ENCODE measurements around the gene BMX.

The BMX gene

GRCh38 chrX:15496824-15497223 lies 3.8 kb upstream of the BMX start:
- Histone ChIP-seq H3K27me3 (ENCODE audit: insufficient read depth, low read depth, severe bottlenecking) (peaks cover 35% of the 10 kb centered on the region), H3K27ac (no peak overlapping the region), H3K9me3 (ENCODE audit: severe bottlenecking) (no peaks in the 10 kb centered on the region), H3K4me3 (ENCODE audit: low read depth, low read length) (no peak overlapping the region), H3K36me3 (no peaks in the 10 kb centered on the region)
- TF ChIP-seq, protein P1, sequence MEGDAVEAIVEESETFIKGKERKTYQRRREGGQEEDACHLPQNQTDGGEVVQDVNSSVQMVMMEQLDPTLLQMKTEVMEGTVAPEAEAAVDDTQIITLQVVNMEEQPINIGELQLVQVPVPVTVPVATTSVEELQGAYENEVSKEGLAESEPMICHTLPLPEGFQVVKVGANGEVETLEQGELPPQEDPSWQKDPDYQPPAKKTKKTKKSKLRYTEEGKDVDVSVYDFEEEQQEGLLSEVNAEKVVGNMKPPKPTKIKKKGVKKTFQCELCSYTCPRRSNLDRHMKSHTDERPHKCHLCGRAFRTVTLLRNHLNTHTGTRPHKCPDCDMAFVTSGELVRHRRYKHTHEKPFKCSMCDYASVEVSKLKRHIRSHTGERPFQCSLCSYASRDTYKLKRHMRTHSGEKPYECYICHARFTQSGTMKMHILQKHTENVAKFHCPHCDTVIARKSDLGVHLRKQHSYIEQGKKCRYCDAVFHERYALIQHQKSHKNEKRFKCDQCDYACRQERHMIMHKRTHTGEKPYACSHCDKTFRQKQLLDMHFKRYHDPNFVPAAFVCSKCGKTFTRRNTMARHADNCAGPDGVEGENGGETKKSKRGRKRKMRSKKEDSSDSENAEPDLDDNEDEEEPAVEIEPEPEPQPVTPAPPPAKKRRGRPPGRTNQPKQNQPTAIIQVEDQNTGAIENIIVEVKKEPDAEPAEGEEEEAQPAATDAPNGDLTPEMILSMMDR (IDR thresholded peaks at IDR 0.05; ENCODE audit: low read depth, low read length), result no peak
- no peak for DNase-seq

DNA sequence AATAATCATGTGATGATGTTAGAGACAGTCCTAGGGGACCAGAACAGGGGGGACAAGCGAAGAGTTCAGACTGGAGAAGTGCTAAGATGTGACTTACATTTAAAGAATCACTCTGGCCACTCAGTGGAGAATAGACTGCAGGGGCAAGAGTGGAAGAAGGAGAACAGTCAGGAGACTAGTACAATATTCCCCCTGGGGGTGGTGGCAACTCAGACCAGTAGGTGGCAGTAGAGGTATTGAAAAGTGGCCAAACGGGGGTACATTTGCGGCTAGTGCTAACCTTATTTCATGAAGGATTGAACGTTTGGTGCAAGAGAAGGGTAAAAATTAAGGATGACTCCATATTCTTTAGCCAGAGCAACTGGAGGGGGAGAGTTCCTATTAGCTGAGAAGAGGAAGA lies 2.7 kb upstream of the BMX start:
- Histone ChIP-seq H3K27ac (no peak overlapping the region), H3K27me3 (ENCODE audit: insufficient read depth, low read depth, severe bottlenecking) (peaks cover 31% of the 10 kb centered on the region)

GRCh38 chrX:15498741-15499140 lies 1.9 kb upstream of the BMX start:
- Histone ChIP-seq H3K4me3 (ENCODE audit: low read depth, low read length) (no peak overlapping the region), H3K36me3 (no peaks in the 10 kb centered on the region), H3K27ac (no peak overlapping the region), H3K27me3 (ENCODE audit: insufficient read depth, low read depth, severe bottlenecking) (peaks cover 26% of the 10 kb centered on the region), H3K9me3 (ENCODE audit: severe bottlenecking) (no peaks in the 10 kb centered on the region)
- TF ChIP-seq, protein P1 (IDR thresholded peaks at IDR 0.05; ENCODE audit: low read depth, low read length), result no peak
- DNase-seq, result no peak

More for the DNA sequence above, 2.7 kb upstream of the BMX start:
- H3K36me3 ChIP-seq, result no peaks in the 10 kb centered on the region
- H3K4me3 ChIP-seq (ENCODE audit: low read depth, low read length), result no peak overlapping the region
- TF ChIP-seq, protein P1 (IDR thresholded peaks at IDR 0.05; ENCODE audit: low read depth, low read length), result peak; percentile 74
- peak; percentile 57 for DNase-seq
- no peaks in the 10 kb centered on the region for H3K9me3 ChIP-seq (ENCODE audit: severe bottlenecking)

DNA sequence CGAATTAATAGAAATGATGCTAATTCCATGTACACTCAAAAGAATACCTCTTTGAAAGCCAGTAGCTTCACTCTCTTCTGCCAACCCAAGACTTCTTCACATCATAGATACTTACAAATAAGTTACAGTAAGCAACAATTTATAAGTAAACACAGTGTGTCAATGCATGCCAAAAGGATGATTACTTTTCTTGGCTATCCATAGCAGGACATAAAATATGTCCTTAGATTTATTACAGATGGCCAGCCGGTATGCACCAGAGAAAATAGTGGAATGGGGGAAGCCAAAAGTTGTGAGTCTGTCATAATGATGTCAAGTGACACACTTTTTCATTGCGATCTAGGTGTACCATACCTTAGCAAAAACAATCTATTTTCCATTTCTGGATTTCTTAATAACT lies 631 bp upstream of the BMX start:
- no peak for DNase-seq
- H3K36me3 ChIP-seq, result no peaks in the 10 kb centered on the region
- TF ChIP-seq, protein P1 (IDR thresholded peaks at IDR 0.05; ENCODE audit: low read depth, low read length), result no peak

DNA sequence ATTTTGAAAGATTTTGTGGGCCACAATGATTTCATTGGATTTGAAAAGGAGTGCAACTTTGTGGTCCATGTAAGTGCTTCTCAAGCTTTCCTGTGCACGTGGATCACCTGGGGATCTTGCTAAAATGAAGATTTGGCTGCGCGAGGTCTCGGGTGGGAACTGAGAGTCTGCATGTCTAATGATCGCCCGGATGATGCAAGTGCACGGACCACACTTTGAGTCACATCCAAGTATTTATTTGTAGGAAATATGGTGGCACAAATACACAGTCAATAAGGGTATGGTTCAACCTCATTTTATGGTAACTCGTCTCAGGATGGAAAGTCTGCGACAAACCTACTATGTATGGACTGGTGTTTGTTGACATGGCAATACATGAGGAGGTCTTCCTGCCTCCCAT lies 899 bp downstream of the BMX start:
- TF ChIP-seq, protein P1 (IDR thresholded peaks at IDR 0.05; ENCODE audit: low read depth, low read length), result no peak
- no peak for DNase-seq
- Histone ChIP-seq H3K27ac (no peak overlapping the region), H3K9me3 (ENCODE audit: severe bottlenecking) (no peaks in the 10 kb centered on the region), H3K27me3 (ENCODE audit: insufficient read depth, low read depth, severe bottlenecking) (peaks cover 25% of the 10 kb centered on the region), H3K4me3 (ENCODE audit: low read depth, low read length) (no peak overlapping the region), H3K36me3 (no peaks in the 10 kb centered on the region)

More for the DNA sequence above, 631 bp upstream of the BMX start:
- Histone ChIP-seq H3K27ac (no peak overlapping the region), H3K27me3 (ENCODE audit: insufficient read depth, low read depth, severe bottlenecking) (peaks cover 26% of the 10 kb centered on the region), H3K9me3 (ENCODE audit: severe bottlenecking) (no peaks in the 10 kb centered on the region), H3K4me3 (ENCODE audit: low read depth, low read length) (no peak overlapping the region)

- DNase-seq, result no peak
- TF ChIP-seq, protein P1 (IDR thresholded peaks at IDR 0.05; ENCODE audit: low read depth, low read length), result no peak
- Histone ChIP-seq H3K36me3 (no peaks in the 10 kb centered on the region), H3K27me3 (ENCODE audit: insufficient read depth, low read depth, severe bottlenecking) (peaks cover 36% of the 10 kb centered on the region), H3K4me3 (ENCODE audit: low read depth, low read length) (no peak overlapping the region), H3K9me3 (ENCODE audit: severe bottlenecking) (no peaks in the 10 kb centered on the region), H3K27ac (no peak overlapping the region)
Observed at GRCh38 chrX:15504661-15505060, 4.1 kb downstream of the BMX start.

Measured in WERI-Rb-1 (cell line).